A549 treated with Hydrocortisone at 1 μM for 4 hours (cell line): ENCODE data around the gene GRIN1. TPM values are rescaled to one million over a fixed set of nuclear protein-coding genes. Genes with fewer than 3 reads are reported as not detected.

Experiments
- total RNA-seq: library from RNA; stranded (reverse); fragments of 200-300 nt; extraction: Qiagen RNA extraction; gene quantifications from 5 replicates; pipeline ENCODE4 v1.2.3, GENCODE V29; 2022

The GRIN1 gene
- 0.22 to 0.66 TPM (median 0.45 TPM) in 5 replicates for total RNA-seq

DNA sequence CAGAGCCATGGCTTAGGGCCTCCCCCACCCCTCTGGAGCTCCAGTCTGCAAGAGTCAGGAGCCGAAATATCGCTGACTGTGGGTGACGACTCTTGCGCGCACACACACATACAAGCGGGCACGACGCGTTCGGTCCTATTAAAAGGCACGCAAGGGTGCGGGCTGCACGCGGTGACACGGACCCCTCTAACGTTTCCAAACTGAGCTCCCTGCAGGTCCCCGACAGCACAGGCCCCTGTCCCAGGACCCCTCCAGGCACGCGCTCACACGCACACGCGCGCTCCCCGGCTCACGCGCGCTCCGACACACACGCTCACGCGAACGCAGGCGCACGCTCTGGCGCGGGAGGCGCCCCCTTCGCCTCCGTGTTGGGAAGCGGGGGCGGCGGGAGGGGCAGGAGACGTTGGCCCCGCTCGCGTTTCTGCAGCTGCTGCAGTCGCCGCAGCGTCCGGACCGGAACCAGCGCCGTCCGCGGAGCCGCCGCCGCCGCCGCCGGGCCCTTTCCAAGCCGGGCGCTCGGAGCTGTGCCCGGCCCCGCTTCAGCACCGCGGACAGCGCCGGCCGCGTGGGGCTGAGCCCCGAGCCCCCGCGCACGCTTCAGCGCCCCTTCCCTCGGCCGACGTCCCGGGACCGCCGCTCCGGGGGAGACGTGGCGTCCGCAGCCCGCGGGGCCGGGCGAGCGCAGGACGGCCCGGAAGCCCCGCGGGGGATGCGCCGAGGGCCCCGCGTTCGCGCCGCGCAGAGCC lies at the start of gene GRIN1:
Gene GRIN1 (plus strand): TSS at position 433 of the 746 bp plus-strand sequence. CDS start 333 bp downstream, outside the sequence.

DNA sequence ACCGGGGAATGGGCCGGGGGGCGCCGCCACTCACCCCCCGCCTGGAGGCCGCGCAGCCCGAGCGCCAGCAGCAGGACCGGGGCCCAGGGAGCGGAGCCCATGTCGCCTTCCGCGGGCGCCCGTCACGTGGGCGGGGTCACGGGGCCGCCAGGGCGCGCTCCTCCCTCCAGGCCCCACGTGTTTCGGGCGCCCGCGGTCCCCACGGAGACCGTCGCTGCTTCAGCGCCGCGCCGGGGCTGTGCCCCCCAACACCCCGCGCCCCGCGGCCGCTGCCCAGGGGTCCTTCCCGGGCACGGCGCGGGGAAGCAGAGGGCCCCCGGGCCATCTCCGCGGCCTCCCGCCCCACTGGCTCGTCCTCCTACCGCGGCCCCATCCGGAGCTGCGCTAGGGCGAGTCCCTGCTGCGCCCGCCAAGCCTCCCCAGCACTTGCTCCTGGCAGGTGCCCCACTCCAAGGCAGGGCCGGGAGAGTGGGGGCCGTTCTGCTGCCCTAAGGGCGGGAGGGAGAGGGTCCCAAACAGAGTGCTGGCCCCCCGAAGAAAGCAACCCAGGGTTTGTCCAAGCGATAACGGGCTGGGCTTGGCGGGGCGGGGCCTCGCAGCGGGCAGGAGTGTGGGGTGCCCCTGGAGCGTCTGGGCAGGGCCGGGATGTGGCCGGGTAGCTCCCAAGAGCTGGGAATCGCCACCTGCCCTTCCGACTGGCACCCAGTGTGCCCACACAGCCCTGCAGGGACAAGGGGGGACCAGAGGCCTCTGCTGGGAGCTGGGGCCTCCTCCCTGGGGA lies 24.2 kb upstream of the GRIN1 start, which contains the start of gene DPP7:
Gene DPP7 (minus strand): TSS at position 121 of the 781 bp plus-strand sequence. CDS start 20 bp downstream, at position 101.

GRCh38 chr9:137169896-137170358 lies 31.0 kb downstream of the GRIN1 start, which contains the start of gene LRRC26:
LRRC26 (minus strand) TSS chr9:137170051; CDS start chr9:137169943, 108 bp downstream.

GRCh38 chr9:137188490-137189296 lies 49.7 kb downstream of the GRIN1 start, which contains the start of the genes ANAPC2 and SSNA1:
ANAPC2 (minus strand) TSS chr9:137188560; CDS start chr9:137188532, 28 bp downstream.
SSNA1 (plus strand) TSS chr9:137188676; CDS start chr9:137188727, 51 bp downstream.

GRCh38 chr9:137200311-137201204 lies 61.6 kb downstream of the GRIN1 start, which contains the start of gene TPRN:
TPRN (minus strand) TSS chr9:137200741; CDS start chr9:137200711, 30 bp downstream.

DNA sequence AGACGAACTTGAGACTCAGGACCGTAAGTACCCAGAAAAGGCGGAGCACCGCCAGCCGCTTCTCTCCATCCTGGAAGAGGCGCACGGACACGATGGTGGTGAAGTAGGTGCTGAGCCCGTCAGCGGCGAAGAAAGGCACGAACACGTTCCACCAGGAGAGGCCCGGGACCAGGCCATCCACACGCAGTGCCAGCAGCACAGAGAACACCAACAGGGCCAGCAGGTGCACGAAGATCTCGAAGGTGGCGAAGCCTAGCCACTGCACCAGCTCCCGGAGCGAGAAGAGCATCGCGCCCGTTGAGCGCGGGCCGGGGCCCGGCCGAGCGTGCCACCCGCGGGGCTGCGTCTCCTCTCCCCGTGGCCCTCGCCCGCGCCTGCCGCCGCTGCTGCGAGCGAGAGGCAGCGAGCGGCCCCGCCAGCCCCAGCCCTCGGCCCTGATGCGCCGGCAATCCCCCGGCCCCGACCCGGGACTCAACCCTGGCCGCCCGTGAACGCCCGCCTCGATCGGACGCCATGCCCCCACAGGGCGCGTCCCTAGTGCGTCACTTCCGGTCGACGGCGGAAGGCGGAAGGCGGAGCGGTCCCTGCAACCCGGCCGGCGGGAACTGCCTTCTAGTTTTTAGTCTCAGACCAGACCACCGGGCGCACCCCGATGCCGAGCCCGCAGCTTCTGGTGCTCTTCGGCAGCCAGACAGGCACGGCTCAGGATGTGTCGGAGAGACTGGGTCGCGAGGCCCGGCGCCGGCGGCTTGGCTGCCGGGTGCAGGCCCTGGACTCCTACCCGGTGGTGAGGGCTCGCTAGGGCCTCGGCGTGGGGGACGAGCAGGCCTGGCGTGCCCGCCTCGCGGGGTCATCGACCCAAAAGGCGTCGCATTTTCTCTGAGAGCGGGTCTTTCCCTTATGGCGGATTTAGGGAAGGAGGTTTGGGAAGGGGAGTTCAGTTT lies 66.4 kb downstream of the GRIN1 start, which contains the start of the genes NDOR1 and TMEM203:
Gene NDOR1 (plus strand): TSS at position 575 of the 944 bp plus-strand sequence. CDS start 78 bp downstream, at position 653.
Gene TMEM203 (minus strand): TSS at position 523 of the 944 bp plus-strand sequence. CDS start 234 bp downstream, at position 289.

Other genes with a start within 250 kb of the GRIN1 start
- 71.5 to 97.8 TPM (median 91.7 TPM) in 5 replicates for gene FBXW5, start 194.4 kb upstream of the GRIN1 start, total RNA-seq
- gene C8G, start 193.9 kb upstream of the GRIN1 start, total RNA-seq = 0.62 to 1.7 TPM (median 1.2 TPM) in 5 replicates
- gene LCN12, start 186.9 kb upstream of the GRIN1 start, total RNA-seq = 0.46 to 1.6 TPM (median 1.2 TPM) in 5 replicates
- 0.55 to 0.77 TPM (median 0.67 TPM) in 5 replicates for gene PTGDS, start 161.7 kb upstream of the GRIN1 start, total RNA-seq
- gene LCNL1, start 156.2 kb upstream of the GRIN1 start, total RNA-seq = 0.08 to 0.16 TPM (median 0.13 TPM) in 5 replicates
- 46.7 to 85.5 TPM (median 74.2 TPM) in 5 replicates for gene PAXX, start 146.7 kb upstream of the GRIN1 start, total RNA-seq
- gene CLIC3, start 142.6 kb upstream of the GRIN1 start, total RNA-seq = 2.3 to 5.7 TPM (median 4.6 TPM) in 5 replicates
- gene ABCA2, start 110.9 kb upstream of the GRIN1 start, total RNA-seq = 22.8 to 26.7 TPM (median 24.4 TPM) in 5 replicates
- 0.05 to 0.08 TPM (median 0.06 TPM) in 4 of 5 replicates, not detected in the other for gene FUT7, start 107.1 kb upstream of the GRIN1 start, total RNA-seq
- 44.0 to 83.3 TPM (median 79.5 TPM) in 5 replicates for gene NPDC1, start 93.0 kb upstream of the GRIN1 start, total RNA-seq
- 3.3 to 4.5 TPM (median 3.5 TPM) in 5 replicates for gene ENTPD2, start 85.1 kb upstream of the GRIN1 start, total RNA-seq
- 17.6 to 24.7 TPM (median 21.7 TPM) in 5 replicates for gene SAPCD2, start 68.6 kb upstream of the GRIN1 start, total RNA-seq
- gene UAP1L1, start 61.6 kb upstream of the GRIN1 start, total RNA-seq = 10.8 to 13.9 TPM (median 11.0 TPM) in 5 replicates
- gene MAN1B1, start 52.2 kb upstream of the GRIN1 start, total RNA-seq = 48.0 to 53.7 TPM (median 49.8 TPM) in 5 replicates
- gene DPP7, start 24.4 kb upstream of the GRIN1 start, total RNA-seq = 70.6 to 111 TPM (median 110 TPM) in 5 replicates
- gene LRRC26, start 30.9 kb downstream of the GRIN1 start, total RNA-seq = 0.41 to 1.7 TPM (median 0.93 TPM) in 5 replicates
- gene TMEM210, start 32.9 kb downstream of the GRIN1 start, total RNA-seq = not detected in 5 replicates
- gene ANAPC2, start 49.4 kb downstream of the GRIN1 start, total RNA-seq = 26.9 to 35.9 TPM (median 31.9 TPM) in 5 replicates
- 92.8 to 153 TPM (median 142 TPM) in 5 replicates for gene SSNA1, start 49.5 kb downstream of the GRIN1 start, total RNA-seq
- gene TPRN, start 61.6 kb downstream of the GRIN1 start, total RNA-seq = 9.2 to 11.6 TPM (median 10.2 TPM) in 5 replicates
- 35.3 to 45.9 TPM (median 45.0 TPM) in 5 replicates for gene TMEM203, start 66.5 kb downstream of the GRIN1 start, total RNA-seq
- 14.8 to 16.5 TPM (median 15.2 TPM) in 5 replicates for gene NDOR1, start 66.5 kb downstream of the GRIN1 start, total RNA-seq
- gene RNF208, start 83.1 kb downstream of the GRIN1 start, total RNA-seq = 1.2 to 1.9 TPM (median 1.7 TPM) in 5 replicates
- 3.0 to 5.5 TPM (median 4.2 TPM) in 5 replicates for gene CYSRT1, start 86.0 kb downstream of the GRIN1 start, total RNA-seq
- 0.07 to 0.24 TPM (median 0.14 TPM) in 5 replicates for gene RNF224, start 88.3 kb downstream of the GRIN1 start, total RNA-seq
- 0.05 to 0.16 TPM (median 0.07 TPM) in 4 of 5 replicates, not detected in the other for gene SLC34A3, start 91.7 kb downstream of the GRIN1 start, total RNA-seq
- gene TUBB4B, start 102.1 kb downstream of the GRIN1 start, total RNA-seq = 681 to 782 TPM (median 752 TPM) in 5 replicates
- gene STPG3, start 112.1 kb downstream of the GRIN1 start, total RNA-seq = not detected in 5 replicates
- gene NELFB, start 116.2 kb downstream of the GRIN1 start, total RNA-seq = 52.4 to 60.5 TPM (median 56.8 TPM) in 5 replicates
- gene TOR4A, start 138.6 kb downstream of the GRIN1 start, total RNA-seq = 19.9 to 27.5 TPM (median 25.0 TPM) in 5 replicates
- 2.5 to 5.1 TPM (median 3.9 TPM) in 5 replicates for gene NRARP, start 163.1 kb downstream of the GRIN1 start, total RNA-seq